Mucosa of stomach (tissue), 1 donor: Measurements from ENCODE around the gene PDE3B.

Source experiments
- H3K27me3 ChIP-seq: one replicate; pipeline ENCODE4 v1.7.0; 2013; ENCODE audit warnings: mild to moderate bottlenecking, low read length; ENCODE audit not compliant: control insufficient read depth, insufficient read depth
- H3K36me3 ChIP-seq: one replicate; pipeline ENCODE4 v1.7.0; 2013; ENCODE audit warnings: low read length; ENCODE audit not compliant: control insufficient read depth, insufficient read depth
- H3K4me1 ChIP-seq: one replicate; pipeline ENCODE4 v1.7.0; 2013; ENCODE audit warnings: mild to moderate bottlenecking, low read length; ENCODE audit not compliant: control insufficient read depth, insufficient read depth
- H3K4me3 ChIP-seq: one replicate; pipeline ENCODE4 v1.7.0; 2013; ENCODE audit warnings: low read length
- H3K9ac ChIP-seq: one replicate; pipeline ENCODE4 v1.7.0; 2013; ENCODE audit warnings: mild to moderate bottlenecking, low read length, moderate library complexity
- H3K9me3 ChIP-seq: one replicate; pipeline ENCODE4 v1.7.0; 2013; ENCODE audit warnings: mild to moderate bottlenecking, low read length, moderate library complexity; ENCODE audit not compliant: control insufficient read depth
- donor health status: Pancreatic carcinoma.

The PDE3B gene

DNA sequence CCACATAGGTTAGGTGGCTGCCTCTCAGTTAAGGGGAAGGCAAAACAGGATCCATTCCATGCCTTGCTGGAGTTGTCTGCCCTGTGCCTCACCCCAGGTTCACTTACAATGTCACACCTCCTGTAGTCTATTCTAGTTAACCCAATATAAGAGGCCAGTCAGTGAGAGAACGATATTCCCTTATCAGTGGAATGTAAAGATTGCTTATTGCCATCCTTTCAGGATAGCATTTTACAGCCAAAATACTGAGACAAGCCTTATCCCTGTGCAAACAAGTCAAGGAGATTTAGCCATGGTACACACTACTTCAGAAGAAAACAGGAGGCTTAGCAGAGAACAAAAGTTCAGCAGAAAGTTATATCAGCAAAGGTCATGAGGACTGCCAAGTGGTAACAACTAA is 242.9 kb downstream of the PDE3B start:
- Histone ChIP-seq H3K9me3 (no peaks in the 10 kb centered on the region), H3K27me3 (no peaks in the 10 kb centered on the region), H3K4me3 (no peak overlapping the region), H3K9ac (no peak overlapping the region), H3K36me3 (no peaks in the 10 kb centered on the region), H3K4me1 (peaks cover 22% of the 10 kb centered on the region)

DNA sequence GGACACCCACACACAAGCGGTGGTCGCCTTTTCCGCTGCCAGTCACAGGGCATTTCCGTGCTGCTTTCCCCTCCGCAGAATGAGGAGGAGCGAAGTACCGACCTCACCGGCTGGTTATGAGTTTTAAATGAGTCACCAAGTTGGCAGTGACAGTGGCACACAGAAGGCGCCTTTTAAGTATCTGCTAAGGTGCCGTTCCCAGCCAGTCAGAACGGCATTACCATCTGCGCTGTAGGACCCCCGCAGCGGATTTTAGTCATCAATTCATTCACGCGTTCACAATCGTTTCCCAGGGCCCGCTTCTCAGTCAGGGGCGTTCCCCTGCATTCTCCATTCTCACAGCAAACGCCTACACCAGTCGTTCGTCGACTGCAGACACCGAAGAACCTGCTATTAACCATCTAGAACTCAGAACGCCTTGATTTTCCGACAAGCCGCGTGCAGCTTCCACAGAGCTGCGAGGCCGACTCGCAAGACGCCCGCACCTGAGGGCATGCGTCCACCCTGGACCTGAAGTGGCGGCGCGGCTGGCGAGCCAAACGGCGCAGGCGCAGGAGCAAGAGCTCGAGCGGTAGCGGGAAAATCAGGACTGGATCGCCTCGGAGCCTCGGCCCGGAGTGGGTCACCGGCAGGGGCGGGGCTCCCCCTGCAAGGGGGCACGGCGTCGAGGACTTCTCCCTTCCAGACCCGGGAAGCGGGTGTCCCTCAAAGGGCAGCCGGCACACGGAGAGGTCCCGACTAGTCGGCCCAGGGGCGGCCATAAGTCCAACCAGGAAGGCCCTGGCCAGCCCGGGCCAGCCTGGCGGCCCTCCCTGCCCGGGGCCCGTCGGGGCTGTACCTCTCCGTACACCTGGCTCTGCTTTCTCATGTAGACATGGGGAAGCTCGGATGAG is 247.8 kb downstream of the PDE3B start:
- H3K4me1 ChIP-seq: peaks cover 17% of the 10 kb centered on the region
- no peaks in the 10 kb centered on the region for H3K36me3 ChIP-seq
- peak overlapping the region; percentile 92 for H3K4me3 ChIP-seq
- no peaks in the 10 kb centered on the region for H3K9me3 ChIP-seq
- peak overlapping the region; percentile 81 for H3K9ac ChIP-seq
- no peaks in the 10 kb centered on the region for H3K27me3 ChIP-seq

DNA sequence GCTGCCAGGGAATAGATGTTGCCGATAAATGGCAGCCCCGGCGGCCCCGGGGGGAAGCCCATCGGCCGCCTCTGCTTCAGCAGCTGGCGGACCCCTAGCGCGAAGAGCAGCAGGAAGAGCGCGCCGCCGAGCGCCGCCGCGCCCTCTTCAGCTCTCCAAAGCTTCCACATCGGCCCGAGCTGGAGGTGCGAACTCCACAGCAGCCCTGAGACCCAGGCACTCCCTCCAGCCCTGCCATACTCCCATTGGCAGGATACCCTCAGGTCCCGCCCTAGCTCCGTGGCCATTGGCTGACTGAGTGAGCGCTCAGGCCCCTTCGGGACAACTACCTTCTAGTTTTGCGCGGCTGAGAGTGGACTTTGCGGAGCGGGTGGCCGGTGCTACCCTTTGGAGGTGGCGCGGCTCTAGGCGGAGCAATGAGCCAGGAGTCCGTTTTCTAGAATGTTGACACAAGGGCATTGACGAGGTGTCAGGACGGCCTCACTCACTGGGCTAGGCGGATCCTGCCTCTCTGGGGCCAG is 248.5 kb downstream of the PDE3B start, which contains the start of gene CYP2R1:
CYP2R1 (minus strand) TSS at position 196 of the 521 bp plus-strand sequence; CDS start at position 170, 26 bp downstream.
- Histone ChIP-seq H3K27me3 (no peaks in the 10 kb centered on the region), H3K9me3 (no peaks in the 10 kb centered on the region), H3K36me3 (no peaks in the 10 kb centered on the region), H3K4me1 (peaks cover 12% of the 10 kb centered on the region), H3K4me3 (peak within 1 kb of the TSS; percentile 92), H3K9ac (peak within 1 kb of the TSS; percentile 81)

DNA sequence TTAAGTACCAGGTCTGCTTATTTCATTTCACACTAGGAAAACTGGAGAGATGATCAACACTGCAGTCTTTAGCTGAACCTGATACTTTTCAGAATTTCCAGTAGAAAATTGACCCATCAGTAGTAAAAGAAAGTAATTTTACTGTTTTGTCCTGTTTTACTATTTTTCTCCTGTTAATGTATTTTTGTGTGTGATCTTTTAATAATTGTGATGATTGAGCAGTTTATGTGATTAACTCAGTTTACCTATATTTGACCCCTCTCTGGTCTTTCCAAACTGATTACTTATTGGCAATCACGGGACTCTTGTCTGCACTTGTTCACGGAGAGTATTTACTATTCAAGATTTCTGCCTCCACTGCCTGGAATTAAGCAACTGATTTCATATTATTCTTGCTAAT is 249.0 kb downstream of the PDE3B start:
- peak overlapping the region; percentile 81 for H3K9ac ChIP-seq
- H3K4me1 ChIP-seq: peaks cover 12% of the 10 kb centered on the region
- H3K4me3 ChIP-seq: no peak overlapping the region
- H3K9me3 ChIP-seq: no peaks in the 10 kb centered on the region
- H3K27me3 ChIP-seq: no peaks in the 10 kb centered on the region
- no peaks in the 10 kb centered on the region for H3K36me3 ChIP-seq

DNA sequence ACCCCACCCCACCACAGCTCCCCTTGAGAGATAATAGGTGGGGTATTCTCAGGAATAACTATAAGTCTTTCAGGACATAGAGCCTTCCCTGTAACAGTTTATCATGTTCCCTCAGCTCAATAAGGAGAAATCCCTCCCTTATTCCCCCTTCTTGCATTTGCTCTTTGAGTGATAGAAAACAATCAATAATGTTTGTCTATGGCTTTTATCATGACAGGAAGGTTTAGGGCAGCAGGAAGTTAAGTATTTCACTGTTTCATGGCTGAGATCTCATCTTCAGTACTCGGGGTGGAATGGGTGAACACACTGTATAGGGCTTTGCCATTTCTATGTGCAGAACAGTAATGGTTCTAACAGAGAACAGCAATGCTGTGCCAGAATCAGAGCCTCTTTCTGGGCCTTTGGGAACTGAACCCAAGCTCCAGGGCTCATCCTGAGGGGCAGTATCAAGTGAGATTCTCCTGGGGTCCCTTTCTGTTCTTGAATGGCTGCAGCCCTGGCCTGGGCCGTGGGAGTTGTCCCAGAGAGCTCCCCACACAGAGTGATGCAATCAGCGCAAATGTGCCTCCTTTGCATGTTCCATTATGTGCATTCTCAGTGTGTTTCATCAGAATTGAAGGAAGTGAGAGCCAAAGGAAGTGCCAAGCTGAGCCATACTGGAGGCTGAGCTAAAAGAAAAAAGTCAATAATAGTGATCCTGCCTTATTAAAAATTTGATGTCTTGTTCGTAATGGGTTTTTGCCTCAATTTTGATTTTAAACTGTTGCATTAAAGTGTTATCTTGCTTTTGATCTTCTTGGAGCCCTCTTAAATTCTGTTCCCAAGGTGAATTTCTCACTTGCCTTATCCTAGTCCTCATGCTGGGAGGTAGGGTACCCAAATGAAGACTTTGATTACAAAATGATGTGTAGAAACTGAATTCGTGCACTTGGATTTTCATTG is 251.3 kb downstream of the PDE3B start:
- Histone ChIP-seq H3K36me3 (no peaks in the 10 kb centered on the region), H3K27me3 (no peaks in the 10 kb centered on the region), H3K9me3 (no peaks in the 10 kb centered on the region), H3K9ac (no peak overlapping the region), H3K4me1 (peaks cover 4% of the 10 kb centered on the region), H3K4me3 (no peak overlapping the region)

DNA sequence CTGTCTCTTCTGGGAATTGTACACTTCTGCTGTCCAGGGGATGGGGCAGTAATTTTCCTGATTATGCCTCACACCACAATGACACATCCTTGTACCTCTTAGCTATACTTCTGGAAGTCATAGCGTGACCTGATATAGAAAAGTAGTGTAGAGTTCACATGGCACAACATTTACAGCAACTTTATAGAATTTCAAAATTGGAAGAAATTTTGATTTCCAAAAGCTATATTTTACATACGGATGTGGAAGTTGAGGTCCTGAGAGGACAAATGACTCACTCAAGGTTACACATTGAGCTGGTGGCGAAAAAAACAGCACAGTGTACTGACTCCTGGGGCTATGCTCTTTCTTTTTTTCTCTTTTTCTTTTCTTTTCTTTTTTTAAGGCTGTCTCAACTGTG is 254.8 kb downstream of the PDE3B start:
- no peaks in the 10 kb centered on the region for H3K36me3 ChIP-seq
- no peaks in the 10 kb centered on the region for H3K4me1 ChIP-seq
- no peaks in the 10 kb centered on the region for H3K27me3 ChIP-seq
- H3K4me3 ChIP-seq: no peak overlapping the region
- no peak overlapping the region for H3K9ac ChIP-seq
- no peaks in the 10 kb centered on the region for H3K9me3 ChIP-seq

DNA sequence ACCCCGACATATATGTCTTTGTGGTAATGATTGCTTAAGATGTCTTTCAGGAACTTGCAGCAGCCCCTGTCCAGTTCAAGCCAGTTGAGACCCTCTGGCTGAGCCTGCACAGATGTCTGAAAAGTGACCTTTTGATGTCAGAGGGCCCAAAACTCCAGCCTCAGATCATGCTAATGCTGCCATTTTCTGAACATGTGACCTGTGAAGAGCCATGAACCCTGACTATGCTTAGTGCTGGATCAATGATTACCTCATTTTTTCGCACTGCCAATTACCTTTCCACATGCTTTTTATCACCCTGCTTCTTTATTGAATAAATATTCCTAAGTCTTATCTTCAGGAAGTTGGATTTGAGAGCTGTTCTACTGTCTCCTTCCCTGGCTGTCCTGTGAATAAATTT is 255.3 kb downstream of the PDE3B start:
- H3K36me3 ChIP-seq: no peaks in the 10 kb centered on the region
- no peaks in the 10 kb centered on the region for H3K27me3 ChIP-seq
- H3K9ac ChIP-seq: no peak overlapping the region
- H3K9me3 ChIP-seq: no peaks in the 10 kb centered on the region
- H3K4me1 ChIP-seq: no peaks in the 10 kb centered on the region
- H3K4me3 ChIP-seq: no peak overlapping the region

DNA sequence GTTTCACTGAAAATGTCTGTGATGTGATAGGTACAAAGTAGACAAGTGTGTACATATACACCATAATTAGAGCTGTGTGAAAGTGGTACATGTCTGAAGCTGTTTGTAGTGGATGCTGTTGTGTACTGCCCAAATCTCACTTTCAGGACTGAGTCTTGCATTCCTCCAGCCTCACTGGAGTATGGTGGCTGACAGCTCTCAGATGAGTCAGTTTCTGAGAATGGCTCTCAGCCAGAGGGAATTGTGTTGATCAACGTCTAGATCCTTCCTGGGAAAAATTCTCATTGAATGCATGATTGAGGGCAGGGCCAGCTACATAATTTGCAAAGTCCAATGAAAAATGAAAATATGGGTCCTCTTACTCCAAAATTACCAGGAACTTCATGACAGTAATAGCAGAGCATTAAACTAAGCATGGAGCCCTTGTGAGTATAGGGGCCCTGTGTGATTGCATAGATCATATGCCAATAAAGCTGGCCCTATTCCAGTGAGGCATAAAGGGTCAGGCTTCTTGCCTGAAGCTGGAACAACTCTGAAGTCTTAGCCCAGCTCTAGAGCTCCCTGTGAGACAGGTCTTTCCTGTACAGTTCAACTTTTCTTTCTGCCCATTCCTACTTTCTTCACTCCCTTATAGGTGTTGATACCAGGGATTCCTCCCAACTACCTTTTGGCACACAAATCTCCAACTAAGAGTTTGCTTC is 259.2 kb downstream of the PDE3B start:
- Histone ChIP-seq H3K36me3 (no peaks in the 10 kb centered on the region), H3K9me3 (no peaks in the 10 kb centered on the region), H3K9ac (no peak overlapping the region), H3K4me3 (no peak overlapping the region), H3K27me3 (no peaks in the 10 kb centered on the region), H3K4me1 (peaks cover 16% of the 10 kb centered on the region)

DNA sequence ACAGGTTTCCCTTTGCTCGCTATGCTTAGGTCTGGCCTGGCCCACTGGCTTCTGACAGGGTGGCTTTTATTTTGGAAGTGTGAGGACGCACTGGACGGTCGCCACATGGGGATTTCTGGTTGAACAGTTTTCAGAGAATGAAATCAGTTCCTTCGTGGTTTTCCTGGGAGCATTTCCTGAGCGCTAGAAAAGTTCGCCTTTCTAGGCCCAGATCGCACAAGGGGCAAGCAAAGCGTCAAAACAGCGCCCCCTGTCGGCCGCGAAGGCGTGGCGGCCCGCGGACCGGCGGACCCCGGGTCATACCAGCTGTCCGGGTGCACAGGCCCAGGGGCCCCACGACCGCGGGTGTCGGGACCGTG is 261.1 kb downstream of the PDE3B start:
- Histone ChIP-seq H3K27me3 (no peaks in the 10 kb centered on the region), H3K9ac (peak overlapping the region; percentile 75), H3K9me3 (no peaks in the 10 kb centered on the region), H3K4me1 (peaks cover 19% of the 10 kb centered on the region), H3K4me3 (peak overlapping the region; percentile 78), H3K36me3 (no peaks in the 10 kb centered on the region)

DNA sequence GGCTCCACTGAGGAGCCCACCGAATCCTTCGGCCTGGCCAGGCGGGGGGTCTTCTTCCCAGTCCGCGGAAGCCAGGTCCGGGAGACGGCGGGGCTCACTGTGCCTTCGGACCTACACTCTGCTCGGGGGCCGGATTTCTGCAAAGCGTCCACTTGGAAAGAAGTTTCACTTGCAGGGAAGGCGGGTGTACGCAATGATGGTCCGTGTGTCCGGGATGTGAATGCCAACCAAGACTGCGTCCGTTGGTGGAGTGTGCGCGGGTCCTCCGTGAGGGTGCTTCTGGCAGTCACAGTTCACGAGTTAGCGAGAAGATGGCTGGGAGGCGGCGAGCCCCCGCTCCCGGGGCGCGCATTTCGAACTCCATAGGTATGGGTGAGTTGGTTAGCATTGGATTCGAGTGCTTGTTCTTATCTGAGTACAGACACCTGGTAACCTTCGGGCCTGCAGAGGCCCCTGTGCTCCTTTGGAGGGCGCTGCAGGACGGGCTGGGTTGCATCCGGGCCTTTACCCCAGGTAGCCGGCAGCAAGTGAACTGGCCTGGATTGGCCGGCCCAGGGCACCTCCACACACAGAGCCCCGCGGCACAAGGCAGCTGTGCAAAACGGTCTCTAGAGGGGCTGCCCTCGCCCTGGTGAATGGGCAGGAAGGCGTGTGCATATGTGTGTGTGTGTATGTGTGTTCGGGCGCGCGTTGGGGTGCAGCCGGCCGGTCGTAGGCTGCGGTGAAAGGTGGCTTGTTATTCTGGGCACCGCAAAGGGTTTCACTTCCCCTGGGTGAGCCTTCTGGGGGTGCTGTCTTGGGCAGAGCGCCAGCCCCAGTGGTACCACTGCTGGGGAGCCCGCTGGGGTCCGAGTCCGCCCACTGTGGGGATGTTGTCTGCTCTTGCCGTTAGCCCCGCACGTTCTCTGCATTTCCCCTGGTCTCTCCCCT is 261.8 kb downstream of the PDE3B start:
- no peaks in the 10 kb centered on the region for H3K9me3 ChIP-seq
- no peaks in the 10 kb centered on the region for H3K27me3 ChIP-seq
- peak overlapping the region; percentile 78 for H3K4me3 ChIP-seq
- peaks cover 19% of the 10 kb centered on the region for H3K4me1 ChIP-seq
- H3K9ac ChIP-seq: peak overlapping the region; percentile 75
- no peaks in the 10 kb centered on the region for H3K36me3 ChIP-seq

DNA sequence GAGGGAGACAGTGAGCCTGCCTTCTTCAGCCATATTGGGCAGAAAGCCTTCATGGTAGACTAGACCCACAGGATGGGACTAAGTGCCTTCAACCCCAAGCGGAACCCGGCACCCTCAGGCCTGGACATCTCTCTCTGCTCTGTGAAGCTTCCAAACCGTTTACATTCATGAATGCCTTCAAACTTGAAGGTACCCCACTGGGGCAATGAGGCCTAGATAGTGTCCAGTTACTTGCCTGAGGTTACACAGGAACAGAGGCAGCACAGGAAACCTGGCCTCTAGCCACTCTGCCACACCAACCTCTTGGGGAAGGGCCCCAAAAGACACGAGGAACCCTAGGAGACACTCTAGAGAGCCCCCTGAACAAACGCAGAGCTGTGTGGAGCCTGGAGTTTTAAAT is 263.0 kb downstream of the PDE3B start:
- Histone ChIP-seq H3K36me3 (no peaks in the 10 kb centered on the region), H3K27me3 (no peaks in the 10 kb centered on the region), H3K9ac (no peak overlapping the region), H3K4me1 (peaks cover 19% of the 10 kb centered on the region), H3K9me3 (no peaks in the 10 kb centered on the region), H3K4me3 (no peak overlapping the region)
